ENCODE results near the gene LENEP.
"Not testable (repeated sequence)": the region's sequence is repeated elsewhere in the genome, so short reads cannot be mapped to it uniquely, and the experiment has no call there.

The LENEP gene

DNA sequence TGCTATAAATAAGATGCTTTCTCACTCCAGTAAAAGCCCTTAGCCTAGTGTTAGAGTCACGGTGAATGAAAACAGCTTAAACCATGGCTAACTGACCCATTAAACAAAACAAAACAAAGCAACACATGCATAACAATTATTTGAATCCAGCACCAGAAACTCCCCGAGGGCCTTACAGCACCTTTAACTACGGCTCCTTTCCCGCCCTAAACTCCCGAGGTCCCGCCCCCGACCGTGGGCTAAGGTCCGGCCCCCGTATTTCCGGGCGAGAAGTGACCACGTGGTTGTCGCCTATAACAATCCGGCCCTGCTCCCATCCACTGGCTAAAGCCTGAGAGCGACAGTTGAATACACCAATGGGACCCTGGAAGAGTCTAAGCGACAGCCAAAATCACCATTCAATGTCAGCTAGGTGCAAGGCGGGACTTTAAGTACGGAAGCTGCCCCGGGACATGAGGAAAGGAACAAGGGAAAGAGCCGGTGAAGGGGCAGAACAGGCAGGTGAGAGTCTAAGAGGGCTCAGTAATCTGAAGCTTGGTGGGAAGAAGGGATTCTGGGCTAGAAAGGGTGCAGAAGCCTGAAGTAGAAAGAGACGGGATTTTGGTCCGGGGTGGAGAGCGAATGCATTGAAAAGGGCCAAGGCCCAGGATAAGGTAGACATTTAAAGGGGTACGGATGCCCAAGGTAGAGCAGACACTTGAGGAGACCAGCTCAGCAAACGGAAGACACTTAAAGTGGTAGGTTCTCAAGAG lies 10.3 kb upstream of the LENEP start, which contains the start of gene FLAD1:
Gene FLAD1, plus strand, starts transcription at position 448 of the 752 bp plus-strand sequence. CDS start 351 bp downstream, outside the sequence.
- TF ChIP-seq, protein P1, sequence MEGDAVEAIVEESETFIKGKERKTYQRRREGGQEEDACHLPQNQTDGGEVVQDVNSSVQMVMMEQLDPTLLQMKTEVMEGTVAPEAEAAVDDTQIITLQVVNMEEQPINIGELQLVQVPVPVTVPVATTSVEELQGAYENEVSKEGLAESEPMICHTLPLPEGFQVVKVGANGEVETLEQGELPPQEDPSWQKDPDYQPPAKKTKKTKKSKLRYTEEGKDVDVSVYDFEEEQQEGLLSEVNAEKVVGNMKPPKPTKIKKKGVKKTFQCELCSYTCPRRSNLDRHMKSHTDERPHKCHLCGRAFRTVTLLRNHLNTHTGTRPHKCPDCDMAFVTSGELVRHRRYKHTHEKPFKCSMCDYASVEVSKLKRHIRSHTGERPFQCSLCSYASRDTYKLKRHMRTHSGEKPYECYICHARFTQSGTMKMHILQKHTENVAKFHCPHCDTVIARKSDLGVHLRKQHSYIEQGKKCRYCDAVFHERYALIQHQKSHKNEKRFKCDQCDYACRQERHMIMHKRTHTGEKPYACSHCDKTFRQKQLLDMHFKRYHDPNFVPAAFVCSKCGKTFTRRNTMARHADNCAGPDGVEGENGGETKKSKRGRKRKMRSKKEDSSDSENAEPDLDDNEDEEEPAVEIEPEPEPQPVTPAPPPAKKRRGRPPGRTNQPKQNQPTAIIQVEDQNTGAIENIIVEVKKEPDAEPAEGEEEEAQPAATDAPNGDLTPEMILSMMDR (IDR thresholded peaks at IDR 0.05; ENCODE audit: insufficient read depth, low read length, missing control alignments): no peak
- H3K4me3 ChIP-seq (ENCODE audit: low read depth, low read length): peak within 1 kb of the TSS; percentile 84
- CTCF ChIA-PET: interaction anchor here (0.8 to 7.7 kb wide), 7 partner anchors 12 to 68 kb away, joined by 3 to 119 read pairs (median 4); partner anchors contain the start of genes ADAM15, LENEP, PBXIP1 and SHC1
- DNase-seq (ENCODE audit: low read depth, low spot score): peak; percentile 98
- POLR2A ChIA-PET: interaction anchor here (0.5 to 2.7 kb wide), 8 partner anchors 8 to 24 kb away, joined by 3 to 17 read pairs (median 4); partner anchors contain the start of genes CKS1B, LENEP and SHC1

DNA sequence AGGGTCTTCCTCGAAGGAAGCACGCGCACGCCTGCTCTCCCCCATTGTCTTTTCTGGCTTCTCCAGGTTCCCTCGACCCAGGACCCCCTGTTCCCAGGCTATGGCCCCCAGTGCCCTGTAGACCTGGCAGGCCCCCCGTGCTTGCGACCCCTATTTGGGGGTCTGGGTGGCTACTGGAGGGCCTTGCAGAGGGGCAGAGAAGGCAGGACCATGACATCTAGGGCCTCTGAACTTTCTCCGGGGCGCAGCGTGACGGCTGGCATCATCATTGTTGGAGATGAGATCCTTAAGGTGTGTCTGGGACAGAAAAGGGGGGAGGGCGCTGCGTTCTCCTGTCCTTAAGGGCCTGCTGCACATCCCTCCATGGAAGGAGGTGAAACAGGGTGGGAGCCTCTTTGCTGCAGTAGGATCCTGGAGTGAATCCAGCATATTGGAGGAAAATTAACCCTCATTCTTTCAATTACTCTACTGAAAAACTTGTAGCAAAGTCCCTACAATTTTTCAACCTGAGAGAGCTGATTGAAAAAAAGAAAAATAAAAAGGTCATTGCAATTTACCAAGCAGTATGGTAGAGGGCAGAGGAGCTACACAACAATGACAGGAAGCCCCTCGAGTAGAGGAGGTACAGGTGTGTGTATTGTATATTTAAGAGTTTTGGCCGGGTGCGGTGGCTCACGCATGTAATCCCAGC lies 9.5 kb upstream of the LENEP start:
- no peak for DNase-seq (ENCODE audit: low read depth, low spot score)
- POLR2A ChIA-PET: interaction anchor here (0.8 to 2.7 kb wide), 6 partner anchors 7 to 25 kb away, joined by 3 to 17 read pairs (median 5); partner anchors contain the start of genes CKS1B, LENEP and SHC1
- TF ChIP-seq, protein P1 (IDR thresholded peaks at IDR 0.05; ENCODE audit: insufficient read depth, low read length, missing control alignments): no peak
- CTCF ChIA-PET: interaction anchor here (1.3 to 7.7 kb wide), 4 partner anchors 12 to 61 kb away, joined by 4 to 119 read pairs (median 6); partner anchors contain the start of genes LENEP and PBXIP1
- peak overlapping the region; percentile 84 for H3K4me3 ChIP-seq (ENCODE audit: low read depth, low read length)

DNA sequence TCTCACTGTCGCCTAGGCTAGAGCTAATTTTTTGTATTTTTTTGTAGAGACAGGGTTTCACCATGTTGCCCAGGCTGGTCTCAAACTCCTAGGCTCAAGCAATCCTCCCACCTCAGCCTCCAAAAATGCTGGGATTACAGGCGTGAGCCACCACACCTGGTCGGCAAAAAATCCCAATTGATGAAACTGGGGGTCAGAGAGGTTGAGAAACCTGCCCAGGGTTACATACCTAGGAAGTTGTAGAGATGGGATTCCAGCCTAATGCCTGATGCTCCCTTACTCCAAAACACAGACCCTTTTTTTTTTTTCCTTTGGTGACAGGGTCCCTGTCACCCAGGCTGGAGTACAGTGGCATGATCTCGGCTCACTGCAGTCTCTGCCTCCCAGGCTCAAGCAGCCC lies 6.7 kb upstream of the LENEP start:
- H3K4me3 ChIP-seq (ENCODE audit: low read depth, low read length); POLR2A ChIA-PET; DNase-seq (ENCODE audit: low read depth, low spot score): not testable (repeated sequence)
- CTCF ChIA-PET: interaction anchor here (1.4 to 7.7 kb wide), 2 partner anchors 10 to 22 kb away, joined by 4 to 119 read pairs; partner anchors contain the start of gene LENEP

DNA sequence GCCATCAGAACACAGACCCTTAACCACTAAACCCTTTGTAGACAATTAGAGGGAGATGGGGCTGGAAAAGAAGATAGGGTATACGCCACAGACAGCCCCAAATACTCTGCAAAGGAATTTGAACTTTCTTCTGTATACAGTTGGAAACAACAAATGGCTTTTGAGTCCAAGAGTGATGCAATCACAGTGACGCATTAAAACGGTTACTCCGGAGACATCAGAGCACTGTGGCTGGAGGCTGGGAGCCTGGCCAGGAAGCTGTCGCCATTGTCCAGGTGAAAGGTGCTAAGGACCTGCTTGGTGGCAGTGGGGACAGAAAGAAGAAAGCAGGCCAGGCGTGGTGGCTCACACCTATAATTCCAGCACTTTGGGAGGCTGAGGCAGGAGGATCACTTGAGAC lies 6.1 kb upstream of the LENEP start:
- TF ChIP-seq, protein P1 (IDR thresholded peaks at IDR 0.05; ENCODE audit: insufficient read depth, low read length, missing control alignments): no peak
- ChIA-PET POLR2A (no interaction called here), CTCF (interaction anchor here (1.2 to 7.7 kb wide), 5 partner anchors 8 to 98 kb away, joined by 3 to 119 read pairs (median 4); partner anchors contain the start of gene LENEP)
- DNase-seq (ENCODE audit: low read depth, low spot score): no peak
- no peak overlapping the region for H3K4me3 ChIP-seq (ENCODE audit: low read depth, low read length)

DNA sequence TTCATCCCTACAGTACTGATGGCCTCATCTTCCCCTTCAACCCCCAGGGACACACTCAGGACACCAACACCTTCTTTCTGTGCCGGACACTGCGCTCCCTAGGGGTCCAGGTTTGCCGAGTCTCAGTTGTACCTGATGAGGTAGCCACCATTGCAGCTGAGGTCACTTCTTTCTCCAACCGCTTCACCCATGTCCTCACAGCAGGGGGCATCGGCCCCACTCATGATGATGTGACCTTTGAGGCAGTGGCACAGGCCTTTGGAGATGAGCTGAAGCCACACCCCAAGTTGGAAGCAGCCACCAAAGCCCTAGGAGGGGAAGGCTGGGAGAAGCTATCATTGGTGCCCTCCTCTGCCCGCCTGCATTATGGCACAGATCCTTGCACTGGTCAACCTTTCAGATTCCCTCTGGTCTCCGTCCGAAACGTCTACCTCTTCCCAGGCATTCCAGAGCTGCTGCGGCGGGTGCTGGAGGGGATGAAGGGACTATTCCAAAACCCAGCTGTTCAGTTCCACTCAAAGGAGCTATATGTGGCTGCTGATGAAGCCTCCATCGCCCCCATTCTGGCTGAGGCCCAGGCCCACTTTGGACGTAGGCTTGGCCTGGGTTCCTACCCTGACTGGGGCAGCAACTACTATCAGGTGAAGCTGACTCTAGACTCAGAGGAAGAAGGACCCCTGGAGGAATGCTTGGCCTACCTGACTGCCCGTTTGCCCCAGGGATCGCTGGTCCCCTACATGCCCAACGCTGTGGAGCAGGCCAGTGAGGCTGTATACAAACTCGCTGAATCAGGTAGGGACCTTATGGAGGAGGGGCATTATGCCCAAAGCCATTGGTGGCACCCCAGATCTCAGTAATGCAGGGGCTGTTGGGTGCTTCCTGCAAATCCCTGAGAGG lies 5.1 kb upstream of the LENEP start:
- TF ChIP-seq, protein P1 (IDR thresholded peaks at IDR 0.05; ENCODE audit: insufficient read depth, low read length, missing control alignments): no peak
- no peak for DNase-seq (ENCODE audit: low read depth, low spot score)
- H3K4me3 ChIP-seq (ENCODE audit: low read depth, low read length): no peak overlapping the region
- POLR2A ChIA-PET: interaction anchor here (0.7 kb wide), 1 partner anchor 63 kb away, joined by 3 read pairs; the partner anchor contains the start of gene ADAM15
- CTCF ChIA-PET: interaction anchor here (0.7 to 7.7 kb wide), 5 partner anchors 8 to 97 kb away, joined by 3 to 119 read pairs (median 4); partner anchors contain the start of gene LENEP
